ENCODE measurements around the gene RPS29.

RPS29 gene

GRCh38 chr14:49545716-49546115 lies 40.5 kb downstream of the RPS29 start:
- H3K36me3 ChIP-seq: no peaks in the 10 kb centered on the region
- TF ChIP-seq CTCF (IDR thresholded peaks at IDR 0.05; ENCODE audit: low read depth, low read length): no peak
- H3K4me3 ChIP-seq (ENCODE audit: low read depth, low read length): no peak overlapping the region
- no peak for DNase-seq
- H3K4me1 ChIP-seq: peaks cover 5% of the 10 kb centered on the region
- no peaks in the 10 kb centered on the region for H3K9me3 ChIP-seq
- H3K27me3 ChIP-seq: no peaks in the 10 kb centered on the region

- H3K4me1 ChIP-seq: peaks cover 5% of the 10 kb centered on the region
- H3K9me3 ChIP-seq: no peaks in the 10 kb centered on the region
- H3K27me3 ChIP-seq: no peaks in the 10 kb centered on the region
- H3K4me3 ChIP-seq (ENCODE audit: low read depth, low read length): no peak overlapping the region
- TF ChIP-seq CTCF (IDR thresholded peaks at IDR 0.05; ENCODE audit: low read depth, low read length): no peak
- H3K36me3 ChIP-seq: no peaks in the 10 kb centered on the region
- no peak for DNase-seq
Observed at GRCh38 chr14:49545071-49545470, 41.1 kb downstream of the RPS29 start.

- H3K27me3 ChIP-seq: no peaks in the 10 kb centered on the region
- H3K4me3 ChIP-seq (ENCODE audit: low read depth, low read length): no peak overlapping the region
- H3K36me3 ChIP-seq: no peaks in the 10 kb centered on the region
- H3K4me1 ChIP-seq: no peaks in the 10 kb centered on the region
- no peaks in the 10 kb centered on the region for H3K9me3 ChIP-seq
- DNase-seq: no peak
- no peak for TF ChIP-seq CTCF (IDR thresholded peaks at IDR 0.05; ENCODE audit: low read depth, low read length)
Observed at GRCh38 chr14:49541049-49541448, 45.1 kb downstream of the RPS29 start.

- DNase-seq: no peak
- no peaks in the 10 kb centered on the region for H3K27me3 ChIP-seq
- no peaks in the 10 kb centered on the region for H3K9me3 ChIP-seq
- H3K4me1 ChIP-seq: no peaks in the 10 kb centered on the region
- no peaks in the 10 kb centered on the region for H3K36me3 ChIP-seq
- TF ChIP-seq CTCF (IDR thresholded peaks at IDR 0.05; ENCODE audit: low read depth, low read length): no peak
- H3K4me3 ChIP-seq (ENCODE audit: low read depth, low read length): no peak overlapping the region
Observed at GRCh38 chr14:49538852-49539251, 47.3 kb downstream of the RPS29 start.

All from BE2C (cell line).